Femur (tissue), 1 donor: Measurements from ENCODE around the gene PLPPR1.

Experiments used
- DNase-seq: peaks from one replicate; pipeline ENCODE4 v3.0.0-alpha.2; 2017

The PLPPR1 gene

DNA sequence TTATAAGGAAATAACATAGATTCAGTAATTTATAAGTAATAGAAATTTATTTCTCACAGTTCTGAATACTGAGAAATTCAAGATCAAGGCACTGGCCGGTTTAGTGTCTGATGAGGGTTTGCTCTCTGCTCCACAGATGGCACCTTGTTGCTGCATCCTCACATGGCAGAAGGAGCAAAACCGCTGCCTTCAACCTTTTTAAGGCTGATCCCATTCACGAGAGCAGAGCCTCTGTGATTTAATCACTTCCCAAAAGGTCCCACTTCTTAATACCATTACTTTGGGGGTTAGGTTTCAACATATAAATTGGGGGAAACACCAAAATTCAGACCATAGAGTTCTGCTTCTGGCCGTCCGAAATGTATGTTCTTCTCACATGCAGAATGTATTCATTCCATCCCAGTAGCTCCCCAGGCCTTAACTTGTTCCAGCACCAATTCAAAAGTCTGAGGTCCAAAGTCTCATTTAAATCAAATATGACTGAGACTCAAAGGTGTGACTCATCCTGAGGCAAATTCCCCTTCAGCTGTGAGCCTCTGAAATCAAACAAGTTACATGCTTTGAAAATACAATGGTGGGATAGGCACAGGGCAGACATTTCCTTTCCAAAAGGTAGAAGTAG is 325.7 kb downstream of the PLPPR1 start:
- no peak for DNase-seq

DNA sequence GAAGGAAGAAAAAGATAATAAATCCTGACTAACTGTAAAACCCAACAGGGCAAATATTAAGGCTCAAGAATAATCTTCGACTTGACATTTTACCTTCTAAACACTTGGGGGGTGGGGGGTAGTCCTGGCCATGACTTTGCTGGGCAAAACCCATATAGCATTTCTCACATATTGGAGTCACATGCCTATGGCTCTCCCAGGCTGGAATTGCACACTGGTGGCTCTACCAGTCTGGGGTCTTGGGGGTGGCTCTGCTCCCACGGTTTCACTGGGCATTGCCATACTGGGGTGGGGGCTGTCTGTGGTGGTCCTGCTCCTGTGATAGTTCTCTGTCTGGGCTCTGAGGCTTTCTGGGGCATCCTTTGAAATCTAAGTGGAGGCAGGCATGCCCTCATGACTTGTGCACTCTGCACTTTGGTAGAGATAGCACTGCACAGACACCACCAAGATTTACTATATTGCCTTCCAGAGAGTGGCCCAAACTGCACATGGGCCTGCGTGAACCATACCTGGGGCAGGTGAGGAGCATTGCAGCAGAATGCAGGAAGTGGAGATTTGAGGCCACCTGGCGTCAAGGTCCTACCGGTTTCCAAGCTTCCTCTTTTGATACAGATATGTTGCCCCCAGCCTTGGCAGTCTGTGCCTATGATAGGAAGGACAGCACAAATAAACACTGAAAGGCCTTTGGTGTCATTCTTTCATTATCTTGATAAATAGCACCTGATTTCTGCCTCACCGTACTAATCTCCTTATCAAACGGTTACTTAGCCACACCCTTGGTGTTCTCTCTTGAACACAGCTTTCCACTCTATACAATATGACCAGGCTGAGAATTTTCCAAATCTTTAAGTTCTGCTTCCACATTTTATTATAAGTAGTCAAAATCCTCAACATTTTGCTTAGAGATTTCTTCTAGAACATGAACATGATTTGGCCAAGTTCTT is 326.5 kb downstream of the PLPPR1 start:
- no peak for DNase-seq

GRCh38 chr9:101356619-101357018 is 328.1 kb downstream of the PLPPR1 start:
- no peak for DNase-seq

DNA sequence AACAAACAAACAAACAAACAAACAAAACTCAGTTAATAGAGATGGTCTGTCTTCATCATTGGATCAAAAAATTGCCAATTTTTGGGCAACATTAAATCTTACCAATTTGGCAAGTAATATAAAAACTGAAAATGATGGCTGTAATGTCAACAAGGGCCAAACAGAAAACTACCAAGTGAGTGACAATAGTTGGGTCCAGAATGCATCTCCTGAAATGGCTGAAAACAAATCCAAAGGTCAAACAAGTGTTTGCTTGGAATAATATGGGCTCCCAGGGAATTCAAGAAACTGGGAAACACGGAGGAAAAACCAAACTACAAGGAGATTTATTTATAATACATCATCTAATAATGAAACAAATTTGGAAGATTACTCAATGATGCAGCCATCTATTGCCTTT is 331.2 kb downstream of the PLPPR1 start:
- DNase-seq: no peak

- DNase-seq: no peak
Measured at GRCh38 chr9:101360647-101361046, 332.1 kb downstream of the PLPPR1 start.

DNA sequence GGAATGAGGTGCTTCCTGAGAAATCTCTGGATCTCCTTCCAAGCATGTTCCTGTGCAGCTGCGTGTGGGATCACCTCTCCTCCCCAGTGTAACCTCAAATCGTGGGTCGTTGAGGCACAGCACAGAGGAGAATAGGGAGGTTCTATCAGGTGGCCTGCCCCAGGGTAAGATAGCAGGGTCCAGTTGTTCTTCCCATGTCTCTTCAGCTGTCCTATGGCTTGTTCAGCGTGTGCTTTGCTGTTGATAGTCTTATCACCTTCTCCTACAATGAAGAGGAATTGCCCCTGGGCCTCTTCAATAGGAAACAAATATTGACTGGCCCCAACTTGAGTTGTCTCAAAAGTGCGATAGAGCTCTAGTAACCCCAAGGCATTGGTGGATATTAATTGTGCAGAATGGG is 333.9 kb downstream of the PLPPR1 start:
- DNase-seq: no peak

DNA sequence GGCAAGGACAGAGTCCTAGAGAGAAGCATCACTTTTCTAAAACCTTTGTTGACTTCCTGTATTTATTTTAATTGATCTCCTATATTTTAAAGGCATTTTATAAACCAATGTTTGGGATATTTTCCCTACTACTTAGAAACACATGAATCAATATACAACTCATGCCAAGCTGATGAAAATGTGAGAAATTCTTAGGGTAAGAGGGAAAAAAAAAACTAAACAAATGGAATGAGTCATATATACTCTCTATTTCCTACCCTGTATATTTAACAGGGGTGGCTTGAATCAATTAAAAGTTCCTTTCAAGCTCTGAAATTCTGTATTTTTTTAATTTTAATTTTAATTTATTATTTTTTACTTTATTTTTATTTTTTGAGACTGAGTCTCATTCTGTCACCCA is 336.7 kb downstream of the PLPPR1 start:
- no peak for DNase-seq

DNA sequence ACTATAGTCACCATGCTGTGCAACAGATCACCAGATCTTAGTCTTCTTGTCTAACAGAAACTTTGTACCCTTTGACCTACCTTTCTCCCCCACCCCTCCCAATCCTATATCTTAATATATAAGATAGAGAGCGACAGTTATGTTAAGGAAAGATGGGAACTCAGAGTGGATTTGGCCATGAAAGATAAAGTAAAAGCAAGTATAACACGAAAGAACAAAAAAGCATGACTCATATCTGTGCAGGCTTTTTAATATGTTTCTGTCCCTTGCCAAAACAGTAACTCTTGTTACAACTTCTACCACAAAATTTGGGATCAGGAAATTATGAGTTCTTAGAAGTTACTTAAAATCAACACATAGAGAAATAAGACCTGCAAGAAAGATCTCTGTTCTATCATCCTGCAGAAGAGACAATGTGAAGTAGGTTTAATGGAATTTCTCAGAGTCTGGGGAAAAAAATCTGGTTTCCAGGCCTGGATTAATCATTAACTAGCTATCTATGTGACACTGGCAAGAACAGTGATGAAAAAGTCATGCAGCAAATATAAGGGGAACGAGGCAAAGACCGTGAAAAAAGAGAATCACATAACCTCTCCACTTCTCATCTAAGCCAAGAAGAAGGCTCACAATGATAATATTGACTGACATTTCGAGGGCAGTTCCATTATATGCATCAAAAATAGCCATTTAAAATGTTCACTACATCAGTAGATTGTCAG is 337.7 kb downstream of the PLPPR1 start:
- no peak for DNase-seq

GRCh38 chr9:101367323-101367722 is 338.8 kb downstream of the PLPPR1 start:
- no peak for DNase-seq

- DNase-seq: no peak
Measured at GRCh38 chr9:101369286-101369685, 340.8 kb downstream of the PLPPR1 start.

DNA sequence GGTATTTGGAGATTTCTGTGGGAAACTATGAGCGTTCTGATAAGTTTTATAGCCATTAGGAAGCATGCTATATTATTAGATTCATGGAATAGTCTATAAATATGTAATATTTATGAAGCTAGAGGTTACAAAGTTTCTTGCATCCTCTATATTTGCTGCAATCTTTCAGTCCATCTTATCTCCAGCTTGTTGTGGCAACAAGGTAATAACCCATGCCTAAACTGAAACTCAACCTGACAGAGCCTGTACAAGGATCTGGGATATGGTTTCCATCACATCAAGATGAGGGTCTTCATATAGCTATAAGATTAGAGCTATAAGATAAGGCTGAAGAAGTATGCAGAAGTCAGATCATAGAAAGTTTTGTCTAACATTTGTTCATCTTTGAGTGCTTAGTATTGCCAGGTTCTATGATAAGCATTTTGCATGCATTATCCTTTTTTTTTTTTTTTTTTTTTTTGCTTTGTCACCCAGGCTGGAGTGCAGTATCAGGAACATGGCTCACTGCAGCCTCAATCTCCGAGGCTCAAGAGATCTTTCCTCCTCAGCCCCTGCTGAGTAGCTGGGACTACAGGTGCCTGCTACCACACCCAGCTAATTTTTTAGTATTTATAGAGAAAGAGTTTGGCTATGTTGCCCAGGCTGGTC is 341.5 kb downstream of the PLPPR1 start:
- no peak for DNase-seq

DNA sequence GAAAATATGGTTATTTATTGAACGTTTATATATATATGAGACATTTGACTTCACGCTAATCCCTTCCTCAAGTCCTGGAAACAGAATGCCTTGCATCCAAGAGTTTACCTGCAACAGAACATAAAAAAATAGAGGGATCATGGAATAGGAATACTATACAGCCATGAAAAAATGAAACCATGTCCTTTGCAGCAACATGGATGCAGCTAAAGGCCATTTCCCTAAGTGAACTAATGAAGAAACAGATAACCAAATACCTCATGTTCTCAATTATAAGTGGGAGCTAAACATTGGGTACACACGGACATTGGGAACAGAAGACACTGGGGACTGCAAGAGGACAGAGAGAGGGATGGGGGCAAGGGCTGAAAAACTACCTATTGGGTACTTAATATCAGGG is 343.3 kb downstream of the PLPPR1 start:
- DNase-seq: no peak

DNA sequence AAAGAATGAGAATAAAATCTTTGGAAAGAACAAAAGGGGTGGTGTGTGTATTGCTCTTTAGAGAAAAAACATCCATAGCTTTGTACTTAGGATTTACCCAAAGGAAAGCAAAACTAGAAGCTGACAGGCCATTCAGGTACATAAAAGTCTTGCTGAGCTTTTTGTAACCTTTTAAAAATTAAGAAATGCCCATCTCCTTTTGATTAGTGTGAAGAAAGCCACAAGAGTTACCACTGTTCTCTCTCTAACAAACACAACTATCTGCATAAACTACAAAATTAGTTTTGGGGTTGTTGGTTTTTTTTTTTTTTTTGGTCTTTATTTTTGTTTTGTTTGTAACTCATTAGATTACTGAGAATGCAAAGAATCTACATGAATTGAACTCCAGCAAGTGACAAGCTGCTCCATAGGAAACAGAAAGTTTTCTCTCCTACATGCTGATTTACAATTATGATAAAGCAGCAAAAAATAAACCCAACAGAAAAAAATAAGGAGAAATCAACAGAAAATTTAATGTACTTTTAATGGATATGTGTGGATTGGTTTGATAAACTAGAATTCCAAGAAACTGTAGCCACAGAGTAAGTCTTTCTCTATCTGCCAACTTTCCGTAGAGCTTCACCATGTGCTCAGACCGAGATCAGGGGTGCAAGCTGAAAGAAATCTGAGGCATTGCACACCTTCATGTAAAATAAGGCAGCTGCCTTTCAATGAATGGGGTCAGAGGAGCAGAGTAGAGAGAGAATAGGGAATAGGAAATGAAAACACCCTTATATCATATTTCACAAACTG is 344.0 kb downstream of the PLPPR1 start:
- DNase-seq: no peak
